SU-DHL-6 (cell line): ENCODE measurements around the gene NCKAP5.

Experiments used
- CTCF ChIP-seq: fragments of 200-600 bp; sonication (generic); IDR thresholded peaks from one replicate; pipeline ENCODE4 v1.5.1; 2017; ENCODE audit warnings: antibody characterized with exemption, mild to moderate bottlenecking, low read length, moderate library complexity; ENCODE audit not compliant: insufficient read depth, poor library complexity, severe bottlenecking
- EZH2phosphoT487 ChIP-seq: fragments of 200-600 bp; sonication (generic), shearing (Covaris generic); conservative IDR thresholded peaks from 2 replicates; pipeline ENCODE4 v1.6.1; 2018; ENCODE audit warnings: mild to moderate bottlenecking, antibody characterized with exemption, low read length, moderate library complexity, mixed read lengths

GRCh38 chr2:132923787-132924186 lies 644.5 kb downstream of the NCKAP5 start:
- TF ChIP-seq CTCF (no peak), EZH2phosphoT487 (no peak)
